Measurements from ENCODE around the gene GMPS.
A peak's percentile ranks its signal among the peaks of the same experiment; 100 is the strongest.
"Not testable (repeated sequence)": the region's sequence is repeated elsewhere in the genome, so short reads cannot be mapped to it uniquely, and the experiment has no call there.

The GMPS gene

GRCh38 chr3:155870133-155870944 lies at the start of gene GMPS:
Gene GMPS, plus strand, starts transcription at chr3:155870650. Its CDS starts 221 bp downstream, at chr3:155870871.
- DNase-seq (ENCODE audit: low read depth in 1 of 2, low spot score in 1 of 2): peak; percentile 88 to 95

GRCh38 chr3:155828490-155829098 lies 41.9 kb upstream of the GMPS start:
- DNase-seq (ENCODE audit: low read depth in 1 of 2, low spot score in 1 of 2): not testable (repeated sequence)

GRCh38 chr3:155835341-155836071 lies 34.9 kb upstream of the GMPS start:
- no peak for DNase-seq (ENCODE audit: low read depth in 1 of 2, low spot score in 1 of 2)

- no peak for DNase-seq (ENCODE audit: low read depth in 1 of 2, low spot score in 1 of 2)
Observed at GRCh38 chr3:155843569-155843968, 26.9 kb upstream of the GMPS start.

DNA sequence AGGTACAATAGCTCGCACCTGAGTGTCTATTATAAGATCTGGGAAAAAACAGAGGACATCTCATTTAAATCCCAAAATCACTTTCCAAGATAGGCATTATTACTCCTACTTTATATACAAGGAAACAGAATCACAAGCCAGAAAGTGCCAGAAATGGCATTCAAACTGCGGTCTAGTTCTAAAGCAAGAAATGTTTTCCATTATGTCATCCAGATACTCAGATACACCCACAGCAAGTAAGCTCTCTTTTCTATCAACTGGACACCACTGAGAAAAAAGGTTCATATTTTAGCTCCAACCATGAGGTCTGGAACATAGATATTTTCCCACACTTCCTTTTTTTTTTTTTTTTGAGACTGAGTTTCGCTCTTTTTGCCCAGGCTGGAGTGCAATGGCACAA lies 24.3 kb upstream of the GMPS start:
- no peak for DNase-seq (ENCODE audit: low read depth in 1 of 2, low spot score in 1 of 2)

- no peak for DNase-seq (ENCODE audit: low read depth in 1 of 2, low spot score in 1 of 2)
Observed at GRCh38 chr3:155847993-155848392, 22.5 kb upstream of the GMPS start.

DNA sequence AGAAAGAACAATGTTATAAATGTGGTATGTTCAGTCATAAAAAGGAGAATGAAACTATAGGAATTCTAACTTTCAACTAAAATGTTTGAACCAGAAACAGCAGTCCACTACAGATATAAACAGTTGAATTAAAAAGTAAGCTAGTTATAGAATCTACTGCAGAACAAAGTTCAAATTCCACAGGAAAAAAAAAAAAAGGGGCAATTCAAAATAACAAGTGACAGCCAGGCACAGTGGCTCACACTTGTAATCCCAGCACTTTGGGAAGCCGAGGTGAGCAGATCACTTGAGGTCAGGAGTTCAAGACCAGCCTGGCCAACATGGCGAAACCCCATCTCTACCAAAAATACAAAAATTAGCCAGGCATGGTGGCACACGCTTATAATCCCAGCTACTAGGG lies 21.0 kb upstream of the GMPS start:
- DNase-seq (ENCODE audit: low read depth in 1 of 2, low spot score in 1 of 2): not testable (repeated sequence)

DNA sequence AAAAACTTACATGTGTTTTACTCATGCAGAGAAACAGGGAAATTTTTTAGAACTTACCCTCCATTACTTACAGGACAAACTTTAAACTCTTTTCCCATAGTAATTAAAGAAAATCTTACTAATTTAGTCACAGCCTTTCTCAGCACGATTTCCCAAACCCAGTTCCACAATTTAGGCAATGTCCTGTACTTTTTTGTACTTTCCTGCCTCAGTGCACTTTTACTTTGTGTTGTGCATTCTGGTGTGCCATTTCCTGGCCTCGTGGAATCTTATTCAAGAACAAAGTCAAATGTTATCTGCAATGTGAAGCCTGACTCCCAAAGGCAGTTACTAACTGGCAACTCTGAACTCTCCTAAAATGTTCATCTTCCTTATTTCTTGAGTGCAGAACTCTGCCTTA lies 18.1 kb upstream of the GMPS start:
- no peak for DNase-seq (ENCODE audit: low read depth in 1 of 2, low spot score in 1 of 2)

GRCh38 chr3:155853214-155854140 lies 17.0 kb upstream of the GMPS start:
- peak in 1 of 2 donors; percentile 12 for DNase-seq (ENCODE audit: low read depth in 1 of 2, low spot score in 1 of 2)

- DNase-seq (ENCODE audit: low read depth in 1 of 2, low spot score in 1 of 2): peak; percentile 97 to 98
Observed at GRCh38 chr3:155854141-155854940, 16.1 kb upstream of the GMPS start, which contains the start of gene SLC33A1. Gene SLC33A1, minus strand, starts transcription at chr3:155854427. Its CDS starts 430 bp downstream, at chr3:155853997.

GRCh38 chr3:155859859-155860258 lies 10.6 kb upstream of the GMPS start:
- no peak for DNase-seq (ENCODE audit: low read depth in 1 of 2, low spot score in 1 of 2)

GRCh38 chr3:155860424-155860823 lies 10.0 kb upstream of the GMPS start:
- DNase-seq (ENCODE audit: low read depth in 1 of 2, low spot score in 1 of 2): not testable (repeated sequence)

DNA sequence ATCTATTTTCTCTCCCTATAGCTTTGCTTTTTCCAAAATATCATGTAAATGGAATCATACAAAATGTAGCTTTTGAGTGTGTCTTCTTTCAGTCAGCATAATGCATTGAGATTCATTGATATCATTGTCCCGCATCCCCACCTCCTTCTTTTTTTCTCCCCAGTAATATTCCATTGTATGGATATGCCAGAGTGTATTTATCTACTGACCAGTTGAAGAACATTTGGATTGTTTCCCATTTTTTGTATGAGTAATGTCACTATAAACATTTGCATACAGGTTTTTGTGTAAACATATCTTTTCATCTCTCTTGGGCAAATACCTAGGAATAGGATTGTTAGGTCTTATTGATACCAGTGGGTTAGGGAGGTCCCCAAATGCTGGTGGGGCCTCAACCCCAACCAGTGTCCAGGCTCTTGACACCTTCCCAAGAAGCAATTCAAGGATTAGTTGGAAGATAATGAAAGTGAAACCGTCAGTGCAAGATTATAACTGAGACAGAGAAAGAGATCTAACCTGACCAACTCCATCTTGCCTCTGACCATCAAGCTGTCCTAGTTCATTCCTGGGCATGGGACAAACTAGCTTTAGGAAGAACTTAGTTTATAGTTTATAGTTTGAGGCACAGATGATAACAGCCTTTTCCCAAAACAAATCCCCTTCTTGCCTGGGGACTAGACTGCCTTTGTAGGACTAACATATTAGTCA lies 8.8 kb upstream of the GMPS start:
- DNase-seq (ENCODE audit: low read depth in 1 of 2, low spot score in 1 of 2): no peak

- DNase-seq (ENCODE audit: low read depth in 1 of 2, low spot score in 1 of 2): peak; percentile 21 to 39
Observed at GRCh38 chr3:155862290-155862982, 8.0 kb upstream of the GMPS start.

- no peak for DNase-seq (ENCODE audit: low read depth in 1 of 2, low spot score in 1 of 2)
Observed at GRCh38 chr3:155863072-155863784, 7.2 kb upstream of the GMPS start.

DNA sequence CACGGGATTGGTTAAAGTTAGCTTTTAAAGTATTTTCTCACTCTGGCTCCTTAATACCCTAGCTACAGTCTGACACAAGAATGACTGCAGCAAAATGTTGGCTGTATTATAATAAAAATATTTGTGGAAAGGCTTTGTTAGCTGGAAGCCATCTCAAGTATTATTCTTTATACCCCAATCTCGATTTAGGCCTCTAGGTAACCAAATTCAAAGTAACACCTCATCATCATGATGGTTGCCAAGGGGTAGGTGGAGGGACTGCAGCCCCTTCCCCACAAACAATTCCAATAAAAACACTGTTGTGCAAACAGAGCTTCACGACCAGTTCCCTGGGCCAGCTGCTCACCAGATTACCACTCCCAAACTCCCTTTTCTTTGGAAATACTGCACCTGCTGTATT lies 759 bp upstream of the GMPS start:
- DNase-seq (ENCODE audit: low read depth in 1 of 2, low spot score in 1 of 2): no peak

DNA sequence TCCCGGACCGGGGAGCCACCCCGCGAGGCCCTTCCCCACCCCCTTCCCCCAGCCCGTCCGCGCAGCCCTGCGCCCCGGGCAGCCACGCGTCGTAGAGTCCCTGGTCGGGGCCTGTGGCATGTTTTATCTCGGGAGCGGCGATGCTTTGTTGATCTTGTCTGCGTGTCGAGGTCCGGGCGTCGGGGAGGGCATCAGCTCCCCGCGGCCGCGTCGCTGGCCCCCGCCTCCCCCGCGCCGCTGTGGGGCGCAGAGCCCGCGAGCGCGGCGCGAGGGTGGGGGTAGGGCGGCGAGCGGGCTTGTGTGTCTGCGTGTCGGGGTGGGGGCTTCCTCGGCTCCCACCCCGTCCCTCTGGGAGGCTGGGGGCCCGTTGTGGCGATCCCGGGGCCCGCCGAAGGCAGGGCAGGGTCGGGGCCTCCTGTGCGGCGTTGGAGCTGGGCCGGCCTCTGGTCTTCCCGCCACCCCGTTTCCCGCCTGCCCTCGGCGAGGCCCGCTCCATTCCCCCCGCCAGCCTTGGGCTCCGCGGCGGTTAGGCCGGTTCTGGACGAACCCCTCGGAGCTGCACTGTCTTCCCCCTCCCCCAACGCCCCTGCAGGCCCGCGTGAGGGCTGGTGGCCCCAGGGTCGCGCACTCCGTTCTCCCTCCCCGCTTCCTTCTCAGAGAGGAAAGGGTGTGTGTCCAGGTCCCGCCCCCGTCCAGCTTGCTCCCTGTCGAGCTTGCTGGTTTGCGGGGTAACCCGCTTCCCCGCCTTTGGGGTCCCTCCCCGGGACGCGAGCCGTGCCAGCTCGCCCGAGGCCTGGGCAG lies 695 bp downstream of the GMPS start:
- DNase-seq (ENCODE audit: low read depth in 1 of 2, low spot score in 1 of 2): peak in 1 of 2 donors; percentile 32

All from activated T-helper 1 cell treated with anti-CD3 and anti-CD28 coated beads, Interleukin-2, amount 50 U/mL, for 16 hours (primary cell).